ENCODE data around the gene B4GALNT4.
A peak's percentile ranks its signal among the peaks of the same experiment; 100 is the strongest.
"Not testable (repeated sequence)": the region's sequence is repeated elsewhere in the genome, so short reads cannot be mapped to it uniquely, and the experiment has no call there.

Gene B4GALNT4

GRCh38 chr11:335779-336658, 33.3 kb upstream of the B4GALNT4 start:
- no peak for DNase-seq

- no peak for DNase-seq
Measured at GRCh38 chr11:336659-337198, 32.6 kb upstream of the B4GALNT4 start.

GRCh38 chr11:337711-338110, 31.6 kb upstream of the B4GALNT4 start:
- no peak for DNase-seq

- DNase-seq, result no peak
Measured at GRCh38 chr11:339963-340362, 29.3 kb upstream of the B4GALNT4 start.

- no peak for DNase-seq
Measured at GRCh38 chr11:340539-341512, 28.5 kb upstream of the B4GALNT4 start.

GRCh38 chr11:342328-342727, 27.0 kb upstream of the B4GALNT4 start:
- no peak for DNase-seq

GRCh38 chr11:344836-345578, 24.3 kb upstream of the B4GALNT4 start:
- DNase-seq, result no peak

GRCh38 chr11:346529-346928, 22.8 kb upstream of the B4GALNT4 start:
- DNase-seq, result no peak

GRCh38 chr11:349270-349954, 19.9 kb upstream of the B4GALNT4 start:
- not testable (repeated sequence) for DNase-seq

GRCh38 chr11:350033-350722, 19.1 kb upstream of the B4GALNT4 start:
- DNase-seq, result not testable (repeated sequence)

- DNase-seq, result no peak
Measured at GRCh38 chr11:350723-351255, 18.5 kb upstream of the B4GALNT4 start.

GRCh38 chr11:351411-351810, 17.9 kb upstream of the B4GALNT4 start:
- no peak for DNase-seq

- no peak for DNase-seq
Measured at GRCh38 chr11:352456-353031, 16.8 kb upstream of the B4GALNT4 start.

GRCh38 chr11:353179-353873, 16.0 kb upstream of the B4GALNT4 start:
- no peak for DNase-seq

GRCh38 chr11:355581-356458, 13.5 kb upstream of the B4GALNT4 start:
- DNase-seq, result peak; percentile 80

GRCh38 chr11:356610-357009, 12.7 kb upstream of the B4GALNT4 start:
- no peak for DNase-seq

GRCh38 chr11:357582-357981, 11.7 kb upstream of the B4GALNT4 start:
- DNase-seq, result no peak

GRCh38 chr11:358129-358800, 11.0 kb upstream of the B4GALNT4 start:
- no peak for DNase-seq

Measured in activated T-cell treated with anti-CD3 and anti-CD28 coated beads for 4 hours (primary cell).